MCF 10A (cell line): ENCODE measurements around the gene GGT7. TPM values are rescaled to one million over a fixed set of nuclear protein-coding genes. Genes with fewer than 3 reads are reported as not detected.

ENCODE experiments used
- BruUV-seq: library from RNA; stranded (reverse); fragments of 400-500 nt; replicated peaks from 2 replicates; lab custom pipeline; 2021; lab: Mats Ljungman, UMichigan
- CTCF ChIA-PET: fragments of 300-600 bp; sonication (Branson Sonifier 250); formaldehyde crosslinking; extraction: SDS; loops from one replicate; lab custom pipeline; 2021; ENCODE audit warnings: antibody characterized with exemption, inconsistent platforms; lab: Yijun Ruan, JAX
- POLR2A ChIA-PET: fragments of 300-600, 350-650 bp; sonication (Branson Sonifier 250); formaldehyde crosslinking; extraction: SDS; loops from one replicate; lab custom pipeline; 2020; ENCODE audit warnings: antibody characterized with exemption, inconsistent platforms; lab: Yijun Ruan, JAX
- DNase-seq: peaks from one replicate; pipeline ENCODE4 v3.0.0-alpha.2; 2018; ENCODE audit not compliant: unreplicated experiment
- H3K27ac Mint-ChIP-seq: one replicate; pipeline ENCODE4 v1.8.0; 2022; ENCODE audit warnings: mild to moderate bottlenecking, low read depth, mixed read lengths; ENCODE audit not compliant: unreplicated experiment
- H3K27me3 Mint-ChIP-seq: one replicate; pipeline ENCODE4 v1.8.0; 2022; ENCODE audit warnings: mixed read lengths; ENCODE audit not compliant: insufficient read depth, unreplicated experiment
- H3K36me3 Mint-ChIP-seq: one replicate; pipeline ENCODE4 v1.8.0; 2022; ENCODE audit warnings: mild to moderate bottlenecking, moderate library complexity, mixed read lengths; ENCODE audit not compliant: insufficient read depth, unreplicated experiment
- H3K4me1 Mint-ChIP-seq: one replicate; pipeline ENCODE4 v1.8.0; 2022; ENCODE audit warnings: mixed read lengths; ENCODE audit not compliant: insufficient read depth, unreplicated experiment
- H3K4me3 Mint-ChIP-seq: one replicate; pipeline ENCODE4 v1.8.0; 2022; ENCODE audit warnings: mild to moderate bottlenecking, moderate library complexity, mixed read lengths; ENCODE audit not compliant: unreplicated experiment
- H3K9me3 Mint-ChIP-seq: one replicate; pipeline ENCODE4 v1.8.0; 2022; ENCODE audit warnings: mixed read lengths; ENCODE audit not compliant: unreplicated experiment
- intact Hi-C: fragments of 100-400 bp; cut with micrococcal nuclease; formaldehyde crosslinking; loops from 2 replicates; pipeline ENCODE4 v1.14.1; 2022
- total RNA-seq: library from RNA; stranded (reverse); gene quantifications from 2 replicates; pipeline ENCODE4 v1.2.3, GENCODE V29; 2022
- TF ChIP-seq, protein P1 (sequence below): fragments of 200-600 bp; IDR thresholded peaks from one replicate; pipeline ENCODE4 v1.8.0; 2022; ENCODE audit warnings: antibody characterized with exemption, mild to moderate bottlenecking; ENCODE audit not compliant: unreplicated experiment

The GGT7 gene
- total RNA-seq, 1 experiment from 2014 or later: 3.2 TPM

DNA sequence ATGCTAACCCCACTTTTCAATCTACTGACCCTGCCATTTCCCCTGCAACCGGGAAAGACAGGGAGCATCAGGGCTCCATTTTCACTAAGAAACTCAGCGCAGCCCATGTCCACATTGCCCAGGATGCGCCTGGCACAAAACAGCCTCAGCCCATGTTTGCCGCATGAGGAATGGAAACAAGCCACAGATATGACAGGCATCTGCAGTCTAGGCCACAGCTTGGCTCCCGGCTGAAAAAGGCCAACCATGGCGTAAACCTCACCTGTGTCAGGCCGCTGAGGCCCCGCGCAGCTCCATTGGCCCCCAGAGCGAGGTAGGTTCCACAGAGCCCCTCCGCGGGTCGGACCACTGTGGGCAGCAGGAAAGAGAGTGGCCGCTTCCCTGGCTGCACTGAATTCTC, 21.7 kb downstream of the GGT7 start:
- intact Hi-C loops: no loop called here
- ChIA-PET POLR2A (interaction anchor here (0.8 kb wide), 1 partner anchor 10 kb away, joined by 3 read pairs; no protein-coding TSS in a partner anchor), CTCF (interaction anchor here (2.1 to 2.7 kb wide), 2 partner anchors 16 to 24 kb away, joined by 7 to 13 read pairs; no protein-coding TSS in a partner anchor)
- no TSS peak for BruUV-seq
- Mint-ChIP-seq H3K9me3 (no peaks in the 10 kb centered on the region), H3K36me3 (no peaks in the 10 kb centered on the region), H3K27ac (no peak overlapping the region), H3K4me1 (no peaks in the 10 kb centered on the region), H3K27me3 (peaks cover 18% of the 10 kb centered on the region), H3K4me3 (no peak overlapping the region)
- DNase-seq: no peak
- TF ChIP-seq, protein P1, sequence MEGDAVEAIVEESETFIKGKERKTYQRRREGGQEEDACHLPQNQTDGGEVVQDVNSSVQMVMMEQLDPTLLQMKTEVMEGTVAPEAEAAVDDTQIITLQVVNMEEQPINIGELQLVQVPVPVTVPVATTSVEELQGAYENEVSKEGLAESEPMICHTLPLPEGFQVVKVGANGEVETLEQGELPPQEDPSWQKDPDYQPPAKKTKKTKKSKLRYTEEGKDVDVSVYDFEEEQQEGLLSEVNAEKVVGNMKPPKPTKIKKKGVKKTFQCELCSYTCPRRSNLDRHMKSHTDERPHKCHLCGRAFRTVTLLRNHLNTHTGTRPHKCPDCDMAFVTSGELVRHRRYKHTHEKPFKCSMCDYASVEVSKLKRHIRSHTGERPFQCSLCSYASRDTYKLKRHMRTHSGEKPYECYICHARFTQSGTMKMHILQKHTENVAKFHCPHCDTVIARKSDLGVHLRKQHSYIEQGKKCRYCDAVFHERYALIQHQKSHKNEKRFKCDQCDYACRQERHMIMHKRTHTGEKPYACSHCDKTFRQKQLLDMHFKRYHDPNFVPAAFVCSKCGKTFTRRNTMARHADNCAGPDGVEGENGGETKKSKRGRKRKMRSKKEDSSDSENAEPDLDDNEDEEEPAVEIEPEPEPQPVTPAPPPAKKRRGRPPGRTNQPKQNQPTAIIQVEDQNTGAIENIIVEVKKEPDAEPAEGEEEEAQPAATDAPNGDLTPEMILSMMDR: no peak

DNA sequence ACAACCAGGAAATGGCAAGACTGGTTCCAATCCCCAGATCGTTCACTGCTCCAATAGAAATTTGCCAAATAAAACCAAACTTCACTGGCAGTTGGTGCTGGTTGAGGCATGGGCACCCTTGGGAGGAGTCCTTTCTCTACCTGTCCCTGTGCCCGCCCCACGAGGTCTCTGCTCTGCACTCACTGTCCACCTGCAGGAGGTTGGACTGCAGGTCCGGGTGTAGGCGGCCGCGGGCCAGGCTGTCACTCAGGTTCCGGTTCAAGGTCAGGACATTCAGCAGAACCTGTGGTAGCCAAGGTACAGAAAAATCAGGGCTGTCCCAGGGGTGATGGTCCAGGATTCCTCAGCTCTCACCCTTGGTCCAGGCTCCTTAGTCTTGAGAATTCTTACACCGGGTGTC, 22.9 kb downstream of the GGT7 start:
- no peak overlapping the region for H3K27ac Mint-ChIP-seq
- H3K4me1 Mint-ChIP-seq: no peaks in the 10 kb centered on the region
- TF ChIP-seq, protein P1: no peak
- H3K36me3 Mint-ChIP-seq: no peaks in the 10 kb centered on the region
- H3K27me3 Mint-ChIP-seq: peaks cover 18% of the 10 kb centered on the region
- no peak overlapping the region for H3K4me3 Mint-ChIP-seq
- intact Hi-C loops: no loop called here
- no TSS peak for BruUV-seq
- DNase-seq: no peak
- CTCF ChIA-PET: interaction anchor here (0.7 to 2.7 kb wide), 3 partner anchors 15 to 25 kb away, joined by 4 to 13 read pairs (median 7); partner anchors contain the start of gene GGT7
- H3K9me3 Mint-ChIP-seq: no peaks in the 10 kb centered on the region
- POLR2A ChIA-PET: no interaction called here

DNA sequence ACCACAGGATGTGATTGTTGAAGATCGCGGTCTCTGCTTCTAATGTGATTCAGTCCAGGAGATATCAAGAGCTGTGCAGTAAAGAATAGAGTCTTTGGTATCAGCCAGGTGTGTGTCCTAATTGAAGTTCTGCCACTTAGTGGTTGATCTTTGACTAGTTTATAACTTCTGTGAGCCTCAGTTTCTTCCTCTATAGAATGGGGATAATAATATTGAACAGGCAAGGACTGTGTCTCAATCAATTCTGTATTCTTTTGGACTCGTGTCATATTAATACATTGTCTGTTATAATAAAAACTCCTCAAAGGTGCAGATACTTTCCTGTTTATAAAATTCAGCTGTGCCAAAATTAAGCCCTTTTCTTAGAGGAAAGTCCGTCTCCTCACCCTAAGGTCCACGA, 24.1 kb downstream of the GGT7 start:
- no TSS peak for BruUV-seq
- H3K27ac Mint-ChIP-seq: no peak overlapping the region
- TF ChIP-seq, protein P1: no peak
- ChIA-PET CTCF (interaction anchor here (0.6 to 1.3 kb wide), 6 partner anchors 24 to 247 kb away, joined by 3 to 6 read pairs (median 3); partner anchors contain the start of gene GGT7), POLR2A (no interaction called here)
- intact Hi-C loops: no loop called here
- DNase-seq: no peak
- H3K27me3 Mint-ChIP-seq: peaks cover 18% of the 10 kb centered on the region
- no peak overlapping the region for H3K4me3 Mint-ChIP-seq
- no peaks in the 10 kb centered on the region for H3K9me3 Mint-ChIP-seq
- no peaks in the 10 kb centered on the region for H3K36me3 Mint-ChIP-seq
- H3K4me1 Mint-ChIP-seq: no peaks in the 10 kb centered on the region

DNA sequence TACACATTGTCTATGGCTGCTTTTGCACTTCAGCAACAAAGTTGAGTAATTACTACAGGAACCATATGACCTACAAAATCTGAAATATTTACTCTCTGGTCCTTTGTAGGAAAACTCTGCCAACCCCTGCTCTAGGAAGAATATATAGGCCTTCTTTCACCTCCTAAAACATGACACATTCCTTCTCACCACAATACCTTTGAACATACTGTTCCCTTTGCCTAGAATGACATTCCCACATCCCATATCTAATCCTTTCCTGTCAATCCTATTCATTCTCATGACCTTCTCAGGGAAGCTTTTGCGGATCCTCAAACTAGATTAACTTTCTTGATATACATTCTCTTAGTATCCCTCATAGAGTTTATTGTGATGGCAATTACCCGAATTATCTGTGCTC, 29.2 kb downstream of the GGT7 start:
- no peak overlapping the region for H3K4me3 Mint-ChIP-seq
- H3K4me1 Mint-ChIP-seq: no peaks in the 10 kb centered on the region
- CTCF ChIA-PET: interaction anchor here (0.6 kb wide), 3 partner anchors 9 to 257 kb away, joined by 3 to 5 read pairs (median 4); no protein-coding TSS in a partner anchor
- TF ChIP-seq, protein P1: no peak
- H3K36me3 Mint-ChIP-seq: no peaks in the 10 kb centered on the region
- BruUV-seq: no TSS peak
- POLR2A ChIA-PET: no interaction called here
- H3K9me3 Mint-ChIP-seq: no peaks in the 10 kb centered on the region
- DNase-seq: no peak
- H3K27me3 Mint-ChIP-seq: peaks cover 55% of the 10 kb centered on the region
- H3K27ac Mint-ChIP-seq: no peak overlapping the region
- intact Hi-C loops: no loop called here
